GM18907 (cell line): ENCODE measurements around the gene MCM5.
"Not testable (repeated sequence)": the region's sequence is repeated elsewhere in the genome, so short reads cannot be mapped to it uniquely, and the experiment has no call there.

Experiments used
- ATAC-seq: cut with Tn5 transposase; IDR thresholded peaks from one replicate; pipeline ENCODE4 v1.9.1; 2021; ENCODE audit warnings: mild to moderate bottlenecking, moderate library complexity; ENCODE audit not compliant: unreplicated experiment

Gene MCM5

DNA sequence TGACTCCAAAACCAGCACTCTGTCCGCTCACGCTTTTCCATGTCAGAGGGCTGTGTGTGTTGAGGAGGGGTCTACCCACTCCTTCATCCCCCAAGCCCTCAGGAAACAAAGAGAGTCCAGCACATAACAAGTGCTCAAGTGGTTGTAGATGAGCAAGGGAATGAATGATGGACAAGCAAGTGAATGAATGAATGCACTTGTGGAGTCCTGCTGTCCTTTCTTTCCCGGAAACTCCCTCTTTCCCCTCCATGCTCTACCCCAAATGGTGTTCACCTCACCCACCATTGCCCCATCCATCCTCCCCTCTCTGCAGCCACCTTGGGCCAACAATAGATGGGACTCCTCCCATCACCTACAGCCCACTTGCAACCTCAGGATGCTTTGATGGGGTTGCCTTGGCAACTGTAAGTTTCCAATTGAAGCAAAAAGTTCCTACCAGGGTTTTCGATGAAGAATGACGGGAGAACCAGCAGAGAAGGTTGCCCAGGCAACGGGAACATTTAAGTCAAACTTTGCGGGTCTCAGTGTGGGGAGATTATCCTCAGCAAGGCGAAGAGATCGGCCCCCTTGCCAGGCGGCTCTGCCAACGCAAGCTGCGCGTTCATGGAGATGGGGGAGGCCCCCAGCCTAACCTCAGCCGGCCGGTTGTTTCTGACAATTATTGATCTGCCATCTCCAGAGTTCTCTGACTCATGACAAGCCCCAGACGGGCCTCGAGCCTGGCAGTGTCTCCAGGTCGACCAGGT lies 51.1 kb downstream of the MCM5 start:
- ATAC-seq: no peak

DNA sequence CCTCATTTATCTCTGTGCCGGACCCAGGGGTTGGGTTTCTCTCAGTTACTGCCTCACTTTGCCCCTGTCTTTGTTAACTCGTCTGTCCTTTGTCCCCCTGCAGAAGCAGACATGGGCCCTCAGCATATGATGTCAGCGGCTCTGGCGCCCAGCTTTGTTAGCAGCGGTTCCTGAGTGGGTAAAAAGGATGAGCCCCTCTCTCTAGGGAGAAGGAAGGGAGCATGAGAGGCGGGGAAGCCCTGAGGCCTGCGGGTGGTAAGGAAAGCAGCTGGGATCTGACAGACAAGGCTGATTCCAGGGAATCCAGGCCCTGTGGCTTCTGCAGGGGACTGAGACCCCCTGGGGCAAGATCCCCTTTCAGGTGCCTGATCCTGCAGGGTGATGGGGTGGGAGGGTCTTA lies 51.7 kb downstream of the MCM5 start:
- ATAC-seq: no peak

DNA sequence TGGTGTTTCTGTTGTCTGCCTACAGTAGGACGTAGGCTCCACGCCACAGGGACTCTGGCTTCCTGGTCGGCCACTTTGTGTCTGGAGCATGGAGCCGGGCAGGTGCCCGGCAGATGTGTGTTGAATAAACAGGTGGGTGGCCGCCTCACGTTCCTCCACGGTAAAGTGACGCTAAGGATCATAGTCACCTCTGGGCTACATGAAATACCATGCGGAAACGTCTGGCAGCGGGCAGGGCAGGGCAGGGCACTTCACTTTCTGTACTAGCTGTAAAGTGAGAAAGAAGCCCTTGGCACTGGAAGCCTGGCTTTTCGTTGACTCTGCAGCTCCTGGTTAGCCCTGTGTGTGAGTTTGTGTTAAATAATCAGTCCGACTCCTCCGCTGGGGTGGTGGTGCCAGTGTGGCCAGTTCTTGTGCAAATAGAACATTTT lies 52.4 kb downstream of the MCM5 start:
- ATAC-seq: no peak

DNA sequence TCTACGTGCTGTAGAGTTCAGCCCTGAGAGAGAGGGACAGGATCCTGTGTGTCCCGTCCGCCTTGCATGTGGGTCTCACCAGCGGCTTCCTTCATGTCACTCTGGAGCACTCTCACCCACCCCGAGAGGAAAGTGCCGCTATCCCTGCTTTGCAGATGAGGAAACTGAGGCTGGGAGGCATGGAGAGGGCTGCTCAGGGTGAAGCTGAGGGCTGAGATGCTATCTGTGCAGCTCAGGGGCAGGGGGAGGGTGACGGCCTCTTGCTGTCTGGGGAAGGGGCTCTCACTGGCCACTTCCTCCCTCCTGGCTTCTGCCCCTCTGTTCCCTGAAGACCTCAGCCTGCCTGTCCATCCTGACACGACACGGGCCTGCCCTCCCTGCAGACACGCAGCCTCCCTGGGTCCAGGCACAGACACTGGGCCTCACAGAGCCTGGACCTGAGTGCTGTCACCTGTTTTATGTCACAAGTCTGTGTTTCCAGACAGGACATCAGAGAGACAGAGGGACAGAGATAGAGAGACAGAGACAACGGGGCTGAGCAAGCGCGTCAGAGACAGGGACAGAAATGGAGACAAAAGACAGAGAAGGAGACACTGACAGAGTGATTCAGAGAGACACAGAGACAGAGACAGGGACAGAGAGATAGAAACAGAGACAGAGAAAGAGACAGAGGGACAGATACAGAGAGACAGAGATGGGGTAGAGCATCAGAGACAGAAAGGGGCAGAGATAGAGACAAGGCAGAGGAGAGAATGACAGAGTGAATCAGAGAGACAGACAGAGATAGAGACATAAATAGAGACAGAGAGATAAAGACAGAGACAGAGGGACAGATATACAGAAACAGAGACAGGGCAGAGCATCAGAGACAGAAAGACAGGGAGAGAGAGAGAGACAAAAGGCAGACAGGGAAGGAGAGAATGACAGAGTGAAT lies 53.1 kb downstream of the MCM5 start:
- no peak for ATAC-seq

DNA sequence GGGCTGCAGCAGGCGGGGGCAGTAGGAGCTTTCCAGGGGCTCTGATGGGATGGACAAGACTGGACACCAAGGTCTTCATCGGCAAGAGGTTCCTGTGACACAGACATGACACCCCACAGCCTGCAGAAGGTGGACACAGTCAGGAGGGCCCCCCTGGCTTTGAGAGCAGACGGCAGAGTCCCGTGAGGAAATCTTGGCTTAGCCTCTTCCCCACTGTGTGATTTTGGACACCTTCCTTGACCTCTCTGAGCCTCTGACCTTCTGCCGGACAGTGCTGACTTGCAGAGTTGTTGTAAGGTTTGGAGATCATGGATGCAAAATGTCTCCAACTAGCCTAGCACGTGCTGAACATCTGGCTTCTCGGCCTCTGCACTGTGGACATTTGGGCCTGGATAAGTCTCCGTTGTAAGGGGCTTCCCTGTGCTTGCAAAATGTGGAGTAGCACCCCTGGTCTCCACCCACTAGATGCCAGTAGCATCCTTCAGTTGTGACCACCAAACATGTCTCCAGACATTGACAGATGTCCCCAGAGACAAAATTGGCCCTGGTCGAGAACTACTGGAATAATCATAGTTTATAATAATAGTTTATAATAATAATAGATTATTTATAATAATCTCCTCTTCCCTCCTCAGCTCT lies 54.6 kb downstream of the MCM5 start:
- no peak for ATAC-seq

DNA sequence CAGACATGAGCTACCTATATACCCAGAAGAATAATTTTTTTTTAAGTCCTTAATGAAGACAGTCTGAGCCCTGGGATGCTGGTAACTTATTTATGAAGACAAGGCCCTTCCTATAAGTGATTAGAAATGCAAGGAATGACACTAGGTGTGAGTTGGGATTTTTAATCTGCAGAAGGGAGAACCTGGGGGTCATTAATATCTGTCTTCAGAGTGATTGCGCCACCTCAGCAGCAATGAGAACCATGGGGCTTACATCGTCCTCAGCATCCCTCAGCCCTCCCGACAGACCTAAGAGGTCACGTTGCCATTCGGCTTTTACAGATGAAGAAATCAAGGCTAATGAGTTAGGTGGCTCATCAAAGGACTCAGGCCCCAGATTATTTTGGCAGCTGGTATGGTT lies 55.6 kb downstream of the MCM5 start:
- ATAC-seq: no peak

DNA sequence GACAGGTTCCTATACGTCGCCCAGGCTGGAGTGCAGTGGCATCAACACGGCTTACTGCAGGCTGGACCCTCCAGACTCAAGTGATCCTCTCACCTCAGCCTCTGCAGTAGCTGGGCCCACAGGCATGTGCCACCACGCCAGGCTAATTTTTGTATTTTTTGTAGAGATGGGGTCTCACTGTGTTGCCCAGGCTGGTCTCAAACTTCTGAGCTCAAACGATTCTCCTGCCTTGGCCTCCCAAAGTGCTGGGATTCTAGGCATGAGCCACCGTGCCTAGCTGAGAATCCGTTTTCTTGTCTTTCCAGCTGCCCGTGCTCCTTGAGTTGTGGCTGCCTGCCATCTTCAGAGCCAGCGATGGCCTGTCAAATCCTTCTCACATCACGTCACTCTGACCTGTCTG lies 56.8 kb downstream of the MCM5 start:
- ATAC-seq: no peak

DNA sequence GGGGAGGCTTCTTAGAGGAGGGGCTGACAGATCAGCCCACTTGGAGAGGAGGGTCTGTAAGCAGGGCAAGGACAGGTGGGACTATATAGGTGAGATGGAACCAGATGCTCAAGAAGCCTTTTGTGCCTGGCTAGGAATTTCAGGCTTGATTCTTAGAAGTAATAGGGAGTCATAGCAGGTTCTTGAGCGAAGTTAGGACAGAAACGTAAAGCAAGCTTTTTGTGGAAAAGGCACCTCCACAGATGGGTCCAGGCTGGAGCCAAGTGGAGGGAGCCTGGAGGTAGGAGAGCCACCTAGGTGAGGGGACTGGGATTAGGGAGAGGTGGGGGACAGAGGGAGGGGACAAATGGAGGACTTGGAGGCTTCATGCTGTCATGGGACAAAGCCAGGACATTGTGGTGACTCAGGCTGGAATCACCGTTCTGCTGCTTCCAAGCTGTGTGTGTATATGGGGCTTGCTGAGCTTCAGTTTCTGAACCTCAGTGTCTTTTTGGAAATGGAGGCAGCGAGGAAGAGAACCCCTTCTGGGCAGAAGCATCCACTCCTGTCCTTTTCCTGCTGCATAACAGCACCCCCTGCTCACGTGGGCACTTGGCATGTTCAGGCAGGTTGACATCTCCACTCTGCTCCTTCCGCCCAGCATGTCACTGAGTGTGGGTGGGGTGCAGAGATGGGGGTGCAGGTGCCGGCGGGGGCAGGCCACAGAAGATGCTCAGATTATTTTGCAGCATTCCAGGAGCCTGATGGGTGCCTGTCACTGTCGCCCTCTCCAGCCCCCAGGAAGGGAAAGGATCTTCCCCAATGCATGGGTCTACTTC lies 58.0 kb downstream of the MCM5 start:
- no peak for ATAC-seq

DNA sequence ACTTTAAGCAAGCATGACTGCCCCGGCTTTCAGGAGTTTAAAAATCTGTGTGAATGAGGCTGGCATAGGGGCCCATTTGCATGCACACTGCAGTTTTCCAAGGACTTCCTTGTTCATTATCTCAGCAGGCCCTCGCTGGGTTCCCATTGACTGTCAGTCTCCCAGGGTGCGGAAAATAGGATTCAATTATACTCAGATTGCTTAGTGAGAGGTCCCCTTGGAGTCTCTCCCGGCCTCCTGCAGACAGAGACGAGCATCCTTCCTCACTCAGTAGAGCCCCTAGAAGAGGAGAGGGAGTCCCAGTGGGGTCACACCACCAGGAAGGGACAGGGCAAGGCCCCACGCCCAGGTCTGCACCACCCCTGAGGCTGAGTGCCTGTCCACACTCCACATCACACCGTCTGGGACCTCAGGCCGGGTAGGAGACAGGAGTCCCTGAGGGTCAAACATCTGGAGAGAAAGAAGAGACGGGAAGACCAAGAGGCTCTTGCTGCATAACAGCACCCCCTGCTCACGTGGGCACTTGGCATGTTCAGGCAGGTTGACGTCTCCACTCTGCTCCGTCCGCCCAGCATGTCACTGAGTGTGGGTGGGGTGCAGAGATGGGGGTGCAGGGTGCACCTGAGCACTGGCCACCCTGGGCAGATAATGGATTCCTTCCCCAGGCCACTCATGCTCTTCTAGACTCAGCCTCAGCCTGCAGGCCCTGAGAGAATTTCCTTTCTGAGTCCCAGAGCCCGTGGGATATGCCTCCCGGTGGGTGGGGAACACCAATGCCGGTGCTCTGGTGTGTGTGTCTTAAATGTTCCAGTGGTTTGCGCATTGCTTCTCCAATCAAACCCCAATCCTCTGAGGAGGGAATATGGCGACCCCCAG lies 58.8 kb downstream of the MCM5 start:
- ATAC-seq: no peak

DNA sequence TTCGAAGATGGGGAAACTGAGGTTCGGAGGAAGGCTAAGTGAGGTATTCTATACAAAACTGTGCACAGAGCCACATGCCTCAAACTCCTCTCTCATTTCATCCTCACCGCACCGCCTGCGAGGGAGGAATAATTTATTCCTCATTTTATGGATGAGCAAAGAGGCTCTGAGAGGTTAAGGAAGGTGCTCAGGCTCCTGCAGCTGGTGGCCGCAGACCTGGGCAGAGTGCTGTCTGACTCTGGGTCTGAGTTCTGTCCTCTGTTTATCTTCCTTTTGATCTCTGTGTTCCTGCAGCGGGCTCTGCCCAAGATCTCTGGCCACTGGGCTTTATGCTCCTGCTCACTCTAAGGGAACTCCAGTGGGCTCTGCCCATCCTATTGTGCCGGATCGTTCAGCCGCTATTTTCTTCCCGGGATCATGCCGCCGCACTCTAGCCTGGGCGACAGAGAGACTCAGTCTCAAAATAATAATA lies 59.5 kb downstream of the MCM5 start:
- no peak for ATAC-seq

DNA sequence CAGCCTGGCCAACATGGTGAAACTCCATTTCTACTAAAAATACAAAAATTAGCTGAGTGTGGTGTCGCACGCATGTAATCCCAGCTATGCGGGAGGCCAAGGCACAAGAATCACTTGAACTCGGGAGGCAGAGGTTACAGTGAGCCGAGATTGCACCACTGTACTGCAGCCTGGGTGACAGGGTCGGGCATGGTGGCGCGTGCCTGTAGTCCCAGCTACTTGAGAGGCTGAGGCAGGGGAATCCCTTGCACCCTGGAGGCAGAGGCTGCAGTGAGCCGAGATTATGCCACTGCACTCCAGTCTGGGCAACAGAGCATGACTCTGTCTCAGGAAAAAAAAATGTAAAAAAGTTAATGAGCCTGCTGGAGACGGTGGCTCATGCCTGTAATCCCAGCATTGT lies 60.0 kb downstream of the MCM5 start:
- ATAC-seq: not testable (repeated sequence)

DNA sequence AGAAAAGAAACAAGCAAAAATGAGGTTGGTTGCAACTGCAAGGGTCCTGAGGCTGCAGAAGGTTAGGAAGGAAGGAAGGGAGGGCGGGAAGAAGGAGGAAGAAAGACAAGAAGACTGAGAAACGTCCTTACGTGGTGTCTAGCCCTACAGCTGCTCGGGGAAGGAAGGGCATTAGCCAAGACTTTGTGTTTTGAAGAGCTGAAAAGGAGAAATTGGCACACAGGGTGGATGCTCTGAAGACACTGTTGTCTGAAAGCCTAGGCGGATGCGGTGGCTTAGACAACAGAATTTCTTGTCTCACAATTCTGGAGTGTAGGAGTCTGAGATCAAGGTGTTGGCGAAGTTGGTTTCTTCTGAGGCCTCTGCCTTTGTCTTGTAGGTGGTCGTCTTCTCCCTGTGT lies 60.7 kb downstream of the MCM5 start:
- ATAC-seq: no peak

DNA sequence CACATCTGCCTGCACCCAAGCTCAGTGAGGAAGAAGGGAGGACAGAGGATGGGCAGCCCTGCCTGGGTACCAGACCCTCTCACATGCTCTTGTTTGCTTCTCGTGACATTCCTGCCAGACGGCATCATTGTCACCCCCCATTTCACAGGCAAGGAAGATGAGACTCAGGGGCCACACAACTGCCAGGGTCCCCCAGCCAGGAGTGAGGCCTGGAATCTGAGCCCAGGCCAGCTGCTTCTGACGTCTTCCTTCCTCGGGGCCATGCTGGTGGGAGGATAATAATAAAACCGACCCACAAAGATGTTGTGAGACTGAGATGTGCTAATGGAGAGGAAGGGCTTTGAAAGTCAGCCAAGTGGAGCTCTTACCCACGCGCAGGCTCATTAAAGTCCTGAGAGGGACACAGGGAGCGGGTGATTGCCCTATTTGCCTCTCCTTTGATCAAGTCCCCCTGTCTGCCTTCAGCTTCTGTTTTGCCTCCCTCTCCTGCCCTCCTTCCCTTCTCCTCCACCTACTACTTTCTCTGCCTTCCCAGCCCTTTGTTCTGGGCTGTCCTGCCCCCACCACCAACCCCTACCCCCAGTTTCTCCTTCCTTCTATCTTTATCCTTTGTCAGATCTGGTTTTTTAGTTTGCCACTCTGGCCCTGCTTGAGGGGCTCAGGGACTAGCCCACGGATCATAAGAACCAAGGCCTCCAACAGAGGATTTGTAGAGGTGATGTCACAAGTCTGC lies 62.7 kb downstream of the MCM5 start:
- no peak for ATAC-seq

DNA sequence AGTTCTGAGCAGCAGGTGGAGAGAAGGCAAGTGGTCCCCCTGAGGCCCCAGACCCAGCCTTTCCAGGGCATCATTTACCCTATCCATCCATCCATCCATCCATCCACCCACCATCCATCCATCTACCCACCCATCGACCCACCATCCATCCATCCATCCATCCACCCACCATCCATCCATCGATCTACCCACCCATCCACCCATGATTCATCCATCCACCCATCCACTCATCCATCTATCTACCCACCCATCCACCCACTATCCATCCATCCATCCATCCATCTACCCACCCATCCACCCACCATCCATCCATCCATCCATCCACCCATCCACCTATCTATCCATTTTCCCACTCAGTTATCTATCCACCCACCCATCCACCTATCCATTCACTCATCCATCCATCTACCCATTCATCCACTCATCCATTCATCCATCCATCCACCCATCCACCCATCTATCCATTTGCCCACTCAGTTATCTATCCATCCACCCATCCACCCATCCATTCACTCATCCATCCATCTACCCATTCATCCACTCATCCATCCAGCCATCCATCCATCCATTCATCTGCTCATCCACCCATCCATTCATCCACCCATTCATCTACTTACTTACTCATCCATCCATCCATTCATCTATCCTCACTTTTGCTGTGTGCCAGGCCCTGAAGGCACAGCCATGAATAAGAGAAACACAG lies 63.4 kb downstream of the MCM5 start:
- no peak for ATAC-seq

DNA sequence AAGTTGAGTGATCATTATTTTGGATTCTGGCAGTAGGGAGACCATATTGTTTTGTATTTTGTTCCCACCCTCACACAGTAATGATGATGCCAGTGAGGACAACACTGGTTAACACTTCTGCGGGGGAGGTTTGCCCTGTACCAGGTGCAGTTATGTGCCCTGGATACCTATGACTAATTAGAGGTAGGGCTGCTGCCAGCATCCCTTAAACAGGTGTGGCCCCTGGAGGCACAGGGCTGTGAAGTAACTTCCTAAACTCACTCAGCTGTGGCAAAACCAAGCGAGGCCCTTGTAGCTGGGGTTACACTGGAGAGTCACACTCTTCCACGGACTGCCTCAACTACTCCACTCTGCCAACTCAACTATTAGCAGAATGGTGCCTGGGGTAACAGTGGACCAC lies 64.5 kb downstream of the MCM5 start:
- ATAC-seq: no peak

DNA sequence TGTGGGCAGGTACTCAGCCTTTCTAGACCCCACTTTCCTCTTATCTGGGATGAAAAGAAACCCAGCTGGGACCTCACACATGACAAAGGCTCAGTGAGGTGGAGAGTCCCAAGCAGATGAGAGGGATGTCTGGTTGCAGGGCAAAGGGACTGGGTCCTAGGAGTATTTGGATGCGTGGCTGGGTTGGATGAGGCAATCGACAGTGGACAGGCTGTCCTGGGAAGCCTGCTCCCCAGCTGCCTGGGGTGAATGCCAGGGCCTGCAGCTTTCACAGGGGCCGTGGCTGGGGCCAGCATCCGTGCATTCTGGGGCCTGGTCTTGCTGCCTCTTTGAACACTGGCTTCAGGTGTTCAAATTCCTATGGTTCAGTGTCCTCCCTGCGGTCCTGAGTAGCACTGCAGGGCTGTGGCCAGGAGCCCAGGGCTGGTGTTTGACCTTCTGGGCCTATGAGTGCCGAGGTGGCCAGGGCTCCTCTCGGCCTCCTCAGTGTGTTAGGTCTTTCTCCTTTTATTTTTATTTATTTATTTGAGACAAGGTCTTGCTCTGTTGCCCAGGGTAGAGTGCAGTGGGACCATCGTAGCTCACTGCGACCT lies 65.3 kb downstream of the MCM5 start:
- no peak for ATAC-seq

DNA sequence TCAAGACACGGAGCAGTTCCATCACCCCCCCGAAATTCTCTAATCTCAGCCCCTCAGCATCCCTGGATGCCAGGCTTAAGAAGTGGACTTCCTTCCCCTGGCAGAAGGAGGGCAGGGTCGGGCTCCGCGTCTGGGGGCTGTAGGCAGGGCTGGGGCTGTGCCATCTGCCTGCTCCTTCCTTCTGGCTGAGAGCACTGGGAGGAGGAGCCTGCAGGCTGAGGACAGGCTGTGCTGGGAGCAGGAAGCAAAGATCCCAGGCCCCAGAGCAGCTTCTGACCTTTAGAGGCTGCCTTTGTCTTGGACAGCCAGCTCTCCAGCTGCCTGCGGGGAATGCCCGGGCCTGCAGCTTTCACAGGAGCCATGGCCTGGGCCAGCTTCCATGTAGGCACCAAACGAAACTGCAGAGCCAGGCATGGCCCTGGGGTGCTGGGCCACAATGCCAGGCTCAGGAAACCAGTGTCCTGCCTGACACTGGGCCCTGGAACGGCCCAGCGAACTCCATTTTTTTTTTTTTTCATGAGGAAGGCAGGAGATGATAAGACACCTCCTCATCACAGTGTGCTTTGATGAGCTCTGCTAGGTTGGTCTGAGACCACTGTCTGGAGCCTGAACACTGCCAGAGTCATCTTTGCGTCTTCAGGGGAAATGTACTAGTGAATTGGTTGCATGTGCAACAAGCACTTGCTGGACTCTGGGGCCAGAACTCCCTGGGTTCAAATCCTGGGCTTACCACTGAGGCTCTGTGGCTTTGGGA lies 67.9 kb downstream of the MCM5 start:
- ATAC-seq: no peak
